OCI-LY7 (cell line): ENCODE results near the gene GNRH2. TPM values are rescaled to one million over a fixed set of nuclear protein-coding genes. Genes with fewer than 3 reads are reported as not detected.

Source experiments
- BruUV-seq: library from RNA; stranded (reverse); fragments of 400-500 nt; replicated peaks from 2 replicates; lab custom pipeline; 2021; lab: Mats Ljungman, UMichigan
- CTCF ChIA-PET: fragments of 300-600 bp; sonication (Branson Sonifier 250); formaldehyde crosslinking; loops from one replicate; lab custom pipeline; 2022; ENCODE audit warnings: antibody characterized with exemption; ENCODE audit not compliant: unreplicated experiment; lab: Charles Lee
- POLR2A ChIA-PET: fragments of 300-600 bp; sonication (Branson Sonifier 250); formaldehyde crosslinking; loops from one replicate; lab custom pipeline; 2022; ENCODE audit warnings: antibody characterized with exemption; lab: Charles Lee
- DNase-seq: peaks from one replicate; pipeline ENCODE4 v3.0.0-alpha.2; 2015; ENCODE audit warnings: low spot score
- H2AFZ ChIP-seq: fragments of 200-600 bp; sonication (generic), shearing (Covaris generic); 2 replicates; pipeline ENCODE4 v1.6.1; 2014; ENCODE audit warnings: mild to moderate bottlenecking, antibody characterized with exemption, low read length, moderate library complexity
- H3K27ac ChIP-seq: fragments of 200-600 bp; sonication (generic); 2 replicates; pipeline ENCODE4 v1.5.1; 2014; ENCODE audit warnings: mixed run types, low read depth, mild to moderate bottlenecking, moderate library complexity, low read length, inconsistent platforms; ENCODE audit not compliant: poor library complexity, severe bottlenecking
- H3K36me3 ChIP-seq: fragments of 200-600 bp; sonication (generic); 2 replicates; pipeline ENCODE4 v1.6.1; 2014; ENCODE audit warnings: mild to moderate bottlenecking, antibody characterized with exemption, low read length, moderate library complexity, mixed read lengths; ENCODE audit not compliant: insufficient read depth
- H3K4me1 ChIP-seq: fragments of 200-600 bp; sonication (generic); 2 replicates; pipeline ENCODE4 v1.5.1; 2014; ENCODE audit warnings: mild to moderate bottlenecking, low read length; ENCODE audit not compliant: insufficient read depth, poor library complexity, severe bottlenecking
- H3K4me2 ChIP-seq: fragments of 200-600 bp; sonication (generic); 2 replicates; pipeline ENCODE4 v1.6.1; 2014; ENCODE audit warnings: mild to moderate bottlenecking, low read length
- H3K4me3 ChIP-seq: fragments of 200-600 bp; sonication (generic); 2 replicates; pipeline ENCODE4 v1.5.1; 2014; ENCODE audit warnings: mild to moderate bottlenecking, low read depth, low read length; ENCODE audit not compliant: poor library complexity, severe bottlenecking
- H3K79me2 ChIP-seq: fragments of 200-600 bp; sonication (generic); 2 replicates; pipeline ENCODE4 v1.6.1; 2016; ENCODE audit warnings: low read depth, mild to moderate bottlenecking, low read length, moderate library complexity, mixed read lengths; ENCODE audit not compliant: insufficient read depth
- H3K9me2 ChIP-seq: fragments of 200-600 bp; sonication (generic); 2 replicates; pipeline ENCODE4 v1.6.1; 2016; ENCODE audit warnings: mild to moderate bottlenecking, low read length, mixed read lengths; ENCODE audit not compliant: insufficient read depth
- H3K9me3 ChIP-seq: fragments of 200-600 bp; sonication (generic); 2 replicates; pipeline ENCODE4 v1.6.1; 2014; ENCODE audit warnings: mild to moderate bottlenecking, mixed run types, low read length, mixed read lengths
- H4K20me1 ChIP-seq: fragments of 200-600 bp; sonication (generic); 2 replicates; pipeline ENCODE4 v1.6.1; 2014; ENCODE audit warnings: mild to moderate bottlenecking, antibody characterized with exemption, low read length, moderate library complexity, mixed read lengths; ENCODE audit not compliant: insufficient read depth
- CTCF ChIP-seq: fragments of 200-600 bp; sonication (generic); conservative IDR thresholded peaks from 2 replicates; pipeline ENCODE4 v1.5.1; 2014; ENCODE audit warnings: mild to moderate bottlenecking, antibody characterized with exemption, low read length, moderate library complexity, mixed read lengths
- EZH2phosphoT487 ChIP-seq: fragments of 200-600 bp; sonication (generic); IDR thresholded peaks from 2 replicates; pipeline ENCODE4 v1.6.1; 2018; ENCODE audit warnings: low read depth, borderline replicate concordance, mild to moderate bottlenecking, mixed run types, antibody characterized with exemption, low read length, moderate library complexity, mixed read lengths
- intact Hi-C: fragments of 100-400 bp; cut with micrococcal nuclease; formaldehyde crosslinking; loops from one replicate; pipeline ENCODE4 v1.10.0; 2022; ENCODE audit not compliant: unreplicated experiment
- total RNA-seq, 2 experiments: library from RNA; depleted of rRNA in 1 of 2; stranded (reverse); fragments of >200 nt in 1 of 2; shearing (Covaris generic) in 1 of 2; gene quantifications; 2 replicates each; pipeline ENCODE4 v1.2.3, GENCODE V29; 2014 to 2022

GNRH2 gene
- total RNA-seq, 2 experiments from 2014 or later: 0.44 to 0.61 TPM

DNA sequence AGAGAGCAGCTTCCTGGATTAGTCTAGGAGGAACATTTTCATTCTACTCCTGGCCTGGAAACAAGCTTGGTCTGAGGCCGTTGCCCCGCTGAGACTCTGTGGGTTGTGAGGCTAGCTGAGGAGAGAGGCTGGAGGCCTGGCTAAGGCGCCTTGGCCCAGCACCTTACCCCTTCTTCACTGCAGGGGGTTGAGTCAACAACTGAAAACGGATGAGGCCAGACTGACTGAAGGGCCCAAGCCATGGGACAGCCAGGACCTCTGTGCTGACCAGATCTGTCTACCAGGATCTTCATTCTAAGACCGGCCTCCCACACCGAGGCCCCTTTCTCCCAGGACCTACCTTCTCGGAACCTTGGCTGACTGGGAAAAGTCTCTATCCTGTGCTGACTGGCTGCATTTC is 44.6 kb downstream of the GNRH2 start:
- no peak overlapping the region for H3K4me3 ChIP-seq
- H3K27ac ChIP-seq: no peak overlapping the region
- no peak overlapping the region for H3K4me2 ChIP-seq
- ChIA-PET POLR2A (no interaction called here), CTCF (no interaction called here)
- no peaks in the 10 kb centered on the region for H4K20me1 ChIP-seq
- H3K79me2 ChIP-seq: no peaks in the 10 kb centered on the region
- no peak for TF ChIP-seq CTCF
- no peak for TF ChIP-seq EZH2phosphoT487
- BruUV-seq: no TSS peak
- no peaks in the 10 kb centered on the region for H3K36me3 ChIP-seq
- no peak overlapping the region for H2AFZ ChIP-seq
- H3K9me2 ChIP-seq: no peaks in the 10 kb centered on the region
- no peaks in the 10 kb centered on the region for H3K9me3 ChIP-seq
- H3K4me1 ChIP-seq: peaks cover 11% of the 10 kb centered on the region
- intact Hi-C loops: no loop called here
- DNase-seq: no peak

- Histone ChIP-seq H3K4me3 (no peak overlapping the region), H3K27ac (no peak overlapping the region), H3K79me2 (no peaks in the 10 kb centered on the region), H3K4me2 (0 out of 2 replicates have a peak overlapping the region, but pooled peaks have one; percentile 0), H4K20me1 (no peaks in the 10 kb centered on the region), H3K9me2 (no peaks in the 10 kb centered on the region), H3K36me3 (no peaks in the 10 kb centered on the region), H2AFZ (no peak overlapping the region), H3K4me1 (peaks cover 11% of the 10 kb centered on the region), H3K9me3 (no peaks in the 10 kb centered on the region)
- intact Hi-C loops: no loop called here
- peak; percentile 25 for DNase-seq
- no peak for TF ChIP-seq EZH2phosphoT487
- no peak for TF ChIP-seq CTCF
- CTCF ChIA-PET: no interaction called here
- BruUV-seq: no TSS peak
- POLR2A ChIA-PET: interaction anchor here (0.6 to 0.9 kb wide), 3 partner anchors 58 to 404 kb away, joined by 3 to 5 read pairs (median 5); no protein-coding TSS in a partner anchor
These were observed 47.1 kb downstream of the GNRH2 start for GRCh38 chr20:3090565-3090964.

- peaks cover 11% of the 10 kb centered on the region for H3K4me1 ChIP-seq
- DNase-seq: no peak
- H3K27ac ChIP-seq: no peak overlapping the region
- no peak overlapping the region for H3K4me2 ChIP-seq
- intact Hi-C loops: no loop called here
- H4K20me1 ChIP-seq: no peaks in the 10 kb centered on the region
- no peaks in the 10 kb centered on the region for H3K36me3 ChIP-seq
- H3K9me3 ChIP-seq: no peaks in the 10 kb centered on the region
- no peaks in the 10 kb centered on the region for H3K9me2 ChIP-seq
- no peaks in the 10 kb centered on the region for H3K79me2 ChIP-seq
- BruUV-seq: no TSS peak
- no peak overlapping the region for H3K4me3 ChIP-seq
- TF ChIP-seq CTCF: no peak
- no peak for TF ChIP-seq EZH2phosphoT487
- ChIA-PET POLR2A (no interaction called here), CTCF (no interaction called here)
- no peak overlapping the region; the same call in 1 of the 2 replicates for H2AFZ ChIP-seq
These were observed 49.4 kb downstream of the GNRH2 start for GRCh38 chr20:3092611-3093379.
